ENCODE results near the gene SERPINB3.
"Not testable (repeated sequence)": the region's sequence is repeated elsewhere in the genome, so short reads cannot be mapped to it uniquely, and the experiment has no call there.

The SERPINB3 gene

DNA sequence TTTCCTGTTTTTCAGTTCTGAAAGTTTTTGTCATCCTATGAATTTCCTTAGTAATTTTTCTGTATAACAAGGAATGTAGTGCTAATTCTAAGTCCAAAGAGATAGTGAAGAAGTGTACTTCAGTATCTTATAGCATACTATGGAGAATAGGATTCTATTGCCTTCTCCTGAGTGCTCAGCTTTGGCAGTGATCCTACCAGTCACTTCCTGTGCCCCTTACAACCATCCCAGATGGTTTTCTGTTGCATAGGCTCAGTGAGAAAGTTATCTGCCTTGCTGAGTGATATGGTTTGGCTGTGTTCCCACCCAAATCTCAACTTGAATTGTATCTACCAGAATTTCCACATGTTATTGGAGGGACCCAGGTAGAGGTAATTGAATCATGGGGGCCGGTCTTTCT is 17.0 kb downstream of the SERPINB3 start:
- not testable (repeated sequence) for DNase-seq

DNA sequence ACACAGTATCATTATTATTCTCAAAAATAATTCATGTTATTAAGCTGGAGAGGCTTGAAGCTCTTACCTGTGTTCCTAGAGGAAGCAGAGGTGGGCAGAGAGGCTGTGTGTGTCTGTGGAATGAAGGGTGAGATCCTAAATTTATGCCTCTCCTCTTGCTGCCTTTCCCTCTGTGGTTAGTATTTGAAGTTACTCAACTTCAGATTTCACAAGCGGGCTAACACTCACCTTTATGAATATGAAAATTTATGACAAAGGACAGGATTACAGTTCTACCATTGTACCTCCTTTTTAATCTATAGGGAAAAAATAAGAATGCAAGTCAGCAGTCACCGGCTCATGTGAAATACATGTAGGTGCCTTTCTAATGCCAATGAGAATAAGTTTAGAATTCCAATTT is 17.6 kb downstream of the SERPINB3 start, which contains the start of gene SERPINB4:
TSS of gene SERPINB4 (minus strand) at position 115 of the 400 bp plus-strand sequence. CDS start 679 bp downstream, outside the sequence.
- DNase-seq: not testable (repeated sequence)

DNA sequence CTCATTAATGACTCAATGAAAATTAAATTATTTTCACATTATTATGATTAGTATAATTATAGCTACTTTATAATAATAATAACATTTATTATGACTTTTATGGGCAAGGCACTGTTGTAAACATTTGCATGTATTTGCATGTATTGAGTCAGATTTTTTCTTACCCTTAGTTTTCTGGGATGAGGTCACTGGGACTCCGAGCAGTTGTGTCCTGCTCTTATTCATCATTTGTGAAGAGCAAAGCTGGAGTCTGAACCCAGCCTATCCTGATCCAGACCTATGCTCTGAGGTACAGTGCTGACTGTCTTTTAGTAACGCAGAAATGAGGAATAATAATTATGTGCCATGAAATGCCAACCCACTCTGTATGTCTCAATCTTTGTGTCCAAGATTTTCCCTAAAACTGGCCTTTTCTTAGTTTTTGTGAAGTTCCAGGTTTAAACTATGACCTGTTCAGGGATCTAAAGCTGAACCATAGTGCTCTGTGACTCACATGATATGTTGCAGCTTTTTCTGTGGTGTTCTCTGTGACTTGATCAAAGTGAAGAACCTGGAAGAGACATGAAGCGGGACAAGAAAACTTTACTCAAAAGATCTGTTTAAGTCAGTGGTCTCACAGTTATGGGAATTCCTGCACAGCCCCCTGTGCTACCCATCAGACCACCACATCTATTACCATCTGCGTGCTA is 18.9 kb downstream of the SERPINB3 start:
- not testable (repeated sequence) for DNase-seq

DNA sequence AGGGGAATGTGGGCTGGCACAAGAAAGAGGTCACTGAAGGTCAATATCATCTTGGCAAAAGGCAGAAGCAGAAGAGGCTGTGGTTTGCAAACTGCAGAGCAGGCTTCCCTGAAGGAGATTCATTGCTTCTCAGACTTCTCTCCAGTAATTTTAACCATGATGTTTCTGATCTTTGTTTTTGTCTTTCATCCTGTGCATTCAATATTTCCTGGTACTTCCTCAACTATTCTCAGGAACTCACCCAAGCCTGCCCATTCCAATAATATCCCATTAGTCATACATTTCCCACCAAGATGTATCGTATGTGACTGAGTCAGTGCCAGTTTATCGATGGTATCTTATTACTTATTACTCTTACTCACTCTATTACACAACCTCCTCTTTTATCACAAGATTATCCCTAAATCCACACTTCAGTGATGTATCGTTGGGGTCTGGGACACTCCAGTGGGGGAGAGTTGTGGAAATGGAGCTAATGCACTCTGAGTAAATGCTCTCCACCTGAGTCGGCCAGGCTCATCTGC is 20.5 kb downstream of the SERPINB3 start:
- DNase-seq: not testable (repeated sequence)

DNA sequence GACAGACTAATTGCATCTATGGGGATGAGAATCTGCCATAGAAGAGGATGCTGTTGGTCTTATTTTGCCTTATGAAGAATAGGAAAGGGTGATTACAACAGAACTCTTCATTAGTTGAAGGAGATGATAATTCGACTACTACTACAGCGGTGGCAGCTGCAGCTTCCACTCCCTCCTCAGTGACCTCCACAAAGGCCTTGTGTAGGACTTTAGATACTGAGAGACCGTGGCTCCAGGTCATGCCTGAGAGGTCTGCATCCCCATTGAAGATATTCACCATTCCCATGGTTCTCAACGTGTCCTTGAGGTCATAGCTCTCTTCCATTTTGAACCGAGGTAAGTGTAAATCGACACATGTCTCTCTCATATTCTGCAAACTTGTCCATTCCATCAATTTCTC is 24.0 kb downstream of the SERPINB3 start:
- DNase-seq: no peak

DNA sequence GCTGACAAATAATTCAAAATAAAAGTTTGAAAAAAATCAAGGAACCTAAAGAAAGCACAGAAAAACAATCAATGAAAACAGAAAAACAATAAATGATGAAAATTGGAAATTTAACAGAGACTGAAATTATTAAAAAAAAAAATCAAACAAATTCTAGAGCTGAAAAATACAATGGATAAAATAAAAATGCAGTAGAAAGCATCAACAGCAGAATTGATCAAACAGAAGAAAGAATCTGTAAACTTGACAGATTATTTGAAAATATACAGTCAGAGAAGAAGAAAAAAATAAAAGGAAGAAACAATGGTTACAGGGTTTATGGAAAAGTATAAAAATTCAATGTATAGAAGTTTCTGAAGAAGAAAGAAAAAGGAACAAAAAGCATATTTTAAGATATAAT is 33.9 kb downstream of the SERPINB3 start:
- no peak for DNase-seq

DNA sequence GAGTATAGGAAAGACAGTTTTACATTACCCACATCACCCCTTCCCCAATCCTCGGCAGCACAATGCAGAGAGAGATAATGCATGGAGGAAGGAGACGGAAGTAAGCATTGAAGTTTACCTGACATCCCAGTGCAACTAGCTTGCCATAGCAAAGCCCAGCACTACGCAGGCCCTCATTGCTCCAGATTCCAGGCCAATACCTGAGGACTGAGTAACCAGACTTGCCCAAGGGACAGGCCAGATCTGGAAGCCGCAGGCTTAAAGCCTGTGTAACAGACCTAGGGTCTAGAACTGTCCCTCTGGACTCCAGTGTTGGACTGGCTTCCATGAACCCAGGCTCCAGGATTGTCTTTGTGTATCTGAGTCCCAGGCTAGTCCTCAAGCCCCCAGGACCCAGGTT is 35.3 kb downstream of the SERPINB3 start:
- no peak for DNase-seq

DNA sequence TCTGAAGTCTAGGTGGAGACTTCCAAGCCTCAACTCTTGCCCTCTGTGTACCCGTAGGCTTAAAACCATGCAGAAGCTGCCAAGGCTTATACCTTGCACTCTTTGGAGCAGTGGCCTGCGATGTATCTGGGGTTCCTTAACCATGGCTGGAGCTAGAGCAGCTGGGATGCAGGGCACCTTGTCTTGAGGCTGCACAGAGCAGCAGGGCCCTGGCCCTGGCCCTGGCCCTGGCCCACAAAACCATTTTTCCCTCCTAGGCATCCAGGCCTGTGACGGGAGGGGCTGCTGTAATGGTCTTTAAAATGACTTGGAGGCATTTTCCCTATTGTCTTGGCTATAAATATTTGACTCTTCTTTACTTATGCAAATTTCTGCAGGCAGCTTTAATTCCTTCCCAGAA is 36.8 kb downstream of the SERPINB3 start:
- no peak for DNase-seq

DNA sequence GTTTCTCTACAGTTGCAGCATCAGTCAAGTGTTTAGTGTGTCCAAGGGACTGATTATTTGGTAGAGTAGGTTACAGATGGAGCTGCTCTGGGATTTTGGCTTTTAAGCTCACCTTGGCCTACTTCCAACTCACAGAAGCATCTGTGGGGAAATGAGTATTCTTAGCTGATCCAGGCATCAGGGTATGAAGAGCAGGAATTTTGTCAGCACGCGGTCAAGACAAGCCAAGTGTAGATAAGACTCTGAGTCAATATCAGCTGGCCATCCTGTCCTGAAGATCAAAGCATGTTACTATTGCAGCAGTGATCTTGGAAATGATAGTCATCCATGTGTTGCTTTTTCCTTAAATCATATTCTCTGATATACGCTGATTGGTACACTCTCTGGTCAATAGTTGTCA is 42.0 kb downstream of the SERPINB3 start:
- DNase-seq: no peak

DNA sequence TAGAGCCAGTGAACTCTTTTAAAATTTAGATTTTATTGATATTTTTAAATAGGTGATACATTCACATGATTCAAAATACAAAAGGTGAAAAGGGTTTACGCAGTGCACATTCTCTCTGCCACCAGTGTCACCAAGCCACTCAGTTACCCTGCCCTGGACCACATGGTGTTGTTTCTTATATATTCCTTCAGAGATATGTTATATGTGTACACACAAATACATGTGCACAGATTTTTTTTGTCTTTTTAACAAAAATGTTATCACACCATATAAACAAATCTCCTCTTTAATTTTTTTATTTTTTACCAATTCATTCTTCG is 43.8 kb downstream of the SERPINB3 start:
- no peak for DNase-seq

DNA sequence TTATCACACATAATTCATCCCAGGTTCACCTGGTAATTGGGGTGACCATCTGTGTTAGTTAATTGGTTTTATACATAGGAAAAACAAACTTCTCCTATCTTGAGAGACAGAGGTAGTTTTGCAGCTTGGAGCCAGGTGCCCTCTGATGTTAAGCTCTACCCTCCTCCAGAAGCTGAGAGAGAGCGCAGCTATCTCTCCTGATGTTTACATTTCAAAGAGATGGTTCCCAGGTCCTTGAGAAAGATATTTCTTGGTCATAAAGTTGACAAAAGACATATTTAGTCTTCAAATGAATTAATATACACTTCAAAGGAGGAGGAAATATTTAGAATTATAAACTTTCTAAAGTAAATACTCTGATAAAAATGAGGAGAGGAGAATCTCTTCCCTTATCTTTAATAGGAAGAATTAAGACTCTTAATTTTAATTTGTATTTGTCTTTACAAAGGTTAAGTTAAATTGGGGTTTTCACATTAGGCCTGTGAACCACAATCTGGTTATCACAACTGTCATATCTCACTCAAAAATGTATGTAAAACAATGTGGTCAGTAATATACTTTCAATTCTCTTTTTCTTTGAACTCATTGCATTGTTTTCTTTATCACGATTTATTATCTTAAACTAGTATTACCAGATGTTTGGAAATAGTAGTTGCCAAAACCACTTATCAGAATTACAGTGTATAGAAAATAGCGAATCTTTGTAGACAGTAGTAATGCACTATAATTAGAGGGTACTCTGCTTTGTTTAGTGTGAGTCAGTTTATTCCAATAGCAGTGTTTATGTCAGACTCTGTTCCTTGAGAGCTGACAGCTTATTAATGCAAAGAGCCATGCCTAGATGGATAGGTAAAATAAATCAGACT is 44.4 kb downstream of the SERPINB3 start:
- no peak for DNase-seq

DNA sequence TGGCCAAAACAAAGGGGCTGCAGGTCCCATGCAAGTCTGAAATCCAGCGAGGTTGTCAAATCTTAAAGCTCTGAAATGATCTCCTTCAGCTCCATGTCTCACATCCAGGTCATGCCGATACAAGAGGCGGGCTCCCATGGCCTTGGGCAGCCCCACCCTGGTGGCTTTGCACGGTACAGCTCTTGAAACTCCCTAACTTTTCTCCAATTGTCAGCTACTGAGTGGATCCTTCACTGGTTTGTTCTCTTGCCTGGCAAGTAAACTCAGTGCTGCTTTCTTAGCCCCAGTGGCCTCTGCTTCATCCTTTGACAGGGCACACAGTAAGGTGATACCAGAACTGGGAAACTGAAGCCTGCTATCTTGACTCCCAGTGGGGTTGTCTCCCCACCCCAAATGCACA is 48.3 kb downstream of the SERPINB3 start:
- no peak for DNase-seq

DNA sequence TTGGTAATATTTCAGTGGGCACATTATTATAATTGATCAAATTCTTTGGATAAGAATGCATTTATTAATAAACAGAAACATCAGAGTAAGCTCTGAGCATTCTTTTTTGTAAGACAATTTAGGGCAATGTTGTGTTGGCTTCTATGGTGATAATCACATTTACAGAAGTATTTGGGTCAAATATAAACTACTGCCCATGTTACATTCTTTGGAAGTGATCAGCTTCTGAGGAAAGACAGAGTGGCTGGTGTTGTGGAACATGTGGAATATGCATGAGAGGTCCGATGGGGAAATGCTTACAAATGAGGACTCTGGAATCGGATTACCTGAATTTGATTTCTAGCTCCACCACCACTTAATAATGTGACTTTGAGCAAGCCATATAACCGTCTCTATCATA is 55.2 kb downstream of the SERPINB3 start:
- no peak for DNase-seq
